ENCODE measurements around the gene DSG2.

Gene DSG2

GRCh38 chr18:31595121-31595771 is 97.3 kb downstream of the DSG2 start:
- H3K4me3 ChIP-seq (ENCODE audit: low read depth, low read length) = no peak overlapping the region
- DNase-seq (ENCODE audit: low read depth, low spot score) = no peak
- TF ChIP-seq CTCF (IDR thresholded peaks at IDR 0.05; ENCODE audit: low read depth, low read length) = no peak
- in situ Hi-C loops (cut with HindIII; ENCODE audit: low sequenced_read_pairs) = no loop called here

GRCh38 chr18:31596081-31596872 is 98.3 kb downstream of the DSG2 start:
- no peak for TF ChIP-seq CTCF (IDR thresholded peaks at IDR 0.05; ENCODE audit: low read depth, low read length)
- in situ Hi-C loops (cut with HindIII; ENCODE audit: low sequenced_read_pairs) = no loop called here
- no peak overlapping the region for H3K4me3 ChIP-seq (ENCODE audit: low read depth, low read length)
- peak; percentile 35 for DNase-seq (ENCODE audit: low read depth, low spot score)

GRCh38 chr18:31598021-31598805 is 100.2 kb downstream of the DSG2 start:
- no peak overlapping the region for H3K4me3 ChIP-seq (ENCODE audit: low read depth, low read length)
- DNase-seq (ENCODE audit: low read depth, low spot score) = no peak
- no peak for TF ChIP-seq CTCF (IDR thresholded peaks at IDR 0.05; ENCODE audit: low read depth, low read length)
- in situ Hi-C loops (cut with HindIII; ENCODE audit: low sequenced_read_pairs) = no loop called here

Data from astrocyte of the spinal cord (primary cell).